Kidney epithelial cell (primary cell): ENCODE measurements around the gene ANKRD29. TPM values are rescaled to one million over a fixed set of nuclear protein-coding genes. Genes with fewer than 3 reads are reported as not detected.

Source experiments
- DNase-seq: peaks from one replicate; pipeline ENCODE4 v3.0.0-alpha.2; 2010; ENCODE audit warnings: low read depth
- H3K27me3 ChIP-seq: 2 replicates; pipeline ENCODE4 v1.6.0; 2011; ENCODE audit warnings: low read length; ENCODE audit not compliant: control insufficient read depth, insufficient read depth
- H3K36me3 ChIP-seq: 2 replicates; pipeline ENCODE4 v1.5.1; 2011; ENCODE audit warnings: low read length; ENCODE audit not compliant: control insufficient read depth, insufficient read depth
- H3K4me3 ChIP-seq: 2 replicates; pipeline ENCODE4 v1.5.1; 2011; ENCODE audit warnings: low read depth, mild to moderate bottlenecking, control low read depth, low read length
- CTCF ChIP-seq: IDR thresholded peaks from 2 replicates; pipeline ENCODE4 v1.5.1; 2011; ENCODE audit warnings: mild to moderate bottlenecking, moderate library complexity, low read length, control low read depth, inconsistent platforms; ENCODE audit not compliant: insufficient read depth, poor library complexity, severe bottlenecking
- total RNA-seq: library from RNA; depleted of rRNA; stranded (reverse); fragments of >200 nt; gene quantifications from 2 replicates; pipeline ENCODE4 v1.2.3, GENCODE V29; 2015

The ANKRD29 gene
- total RNA-seq, 1 donor from 2014 or later: 0.58 TPM

DNA sequence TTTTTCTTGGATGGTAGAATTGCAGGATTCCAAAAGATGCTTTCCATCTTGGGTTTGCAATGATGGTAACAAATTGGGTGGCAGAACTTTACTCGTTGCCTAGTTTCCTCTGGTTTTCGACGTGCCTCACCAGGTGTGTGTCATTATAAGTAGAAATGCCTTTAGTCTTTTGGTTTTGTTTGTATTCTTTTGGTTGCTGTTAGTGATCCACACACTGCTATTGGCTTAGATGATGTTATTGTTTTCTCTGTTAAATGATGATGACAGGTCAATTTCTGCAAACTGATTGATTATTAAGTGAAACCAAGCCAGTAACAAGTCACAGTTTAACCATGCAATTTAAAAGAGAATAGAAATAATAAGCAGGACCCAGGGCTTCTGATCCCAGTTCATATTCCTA, 20.4 kb upstream of the ANKRD29 start:
- no peaks in the 10 kb centered on the region for H3K36me3 ChIP-seq
- H3K27me3 ChIP-seq: no peaks in the 10 kb centered on the region
- no peak for TF ChIP-seq CTCF
- no peak for DNase-seq
- H3K4me3 ChIP-seq: no peak overlapping the region

DNA sequence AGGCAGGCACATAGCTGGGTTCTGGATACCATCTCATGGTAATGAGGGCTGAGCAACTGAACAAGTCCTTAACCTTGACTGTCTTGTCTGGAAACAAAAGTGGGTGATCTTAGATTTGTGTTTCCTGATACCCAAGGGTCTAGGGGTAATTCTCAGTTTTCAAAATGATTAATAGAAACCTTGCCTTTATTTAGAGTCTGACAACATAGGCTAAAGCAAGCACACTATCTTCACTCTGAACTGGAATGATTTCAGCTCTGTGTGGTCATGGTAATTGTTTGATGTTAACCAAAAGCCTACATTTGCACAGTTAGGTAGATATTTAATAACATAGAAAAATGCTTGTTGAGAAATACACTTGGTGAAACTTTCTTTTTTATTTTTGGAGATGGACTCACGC, 19.8 kb upstream of the ANKRD29 start:
- no peak for TF ChIP-seq CTCF
- DNase-seq: no peak
- no peak overlapping the region for H3K4me3 ChIP-seq
- no peaks in the 10 kb centered on the region for H3K27me3 ChIP-seq
- no peaks in the 10 kb centered on the region for H3K36me3 ChIP-seq

GRCh38 chr18:23682045-23682444, 19.3 kb upstream of the ANKRD29 start:
- no peak for TF ChIP-seq CTCF
- H3K4me3 ChIP-seq: no peak overlapping the region
- DNase-seq: no peak
- no peaks in the 10 kb centered on the region for H3K36me3 ChIP-seq
- no peaks in the 10 kb centered on the region for H3K27me3 ChIP-seq

DNA sequence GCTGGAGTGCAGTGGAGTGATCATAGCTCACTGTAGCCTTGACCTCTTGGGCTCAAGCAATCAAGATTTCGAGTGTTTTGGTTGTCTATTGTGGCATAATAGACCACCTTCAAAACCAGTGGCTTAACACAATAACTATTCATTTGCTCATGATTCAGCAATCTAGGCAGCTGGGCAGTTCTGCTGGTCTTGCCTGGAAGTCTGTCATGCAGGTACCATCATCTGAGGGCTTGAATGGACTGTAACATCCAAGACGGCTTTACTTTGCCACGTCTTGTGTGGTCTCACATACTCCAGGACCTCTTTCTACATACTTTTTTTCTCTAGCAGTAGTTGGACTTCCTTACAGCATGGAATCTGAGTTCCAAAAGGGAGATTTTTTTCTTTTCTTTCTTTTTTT, 13.2 kb upstream of the ANKRD29 start:
- H3K27me3 ChIP-seq: no peaks in the 10 kb centered on the region
- no peak overlapping the region for H3K4me3 ChIP-seq
- TF ChIP-seq CTCF: no peak
- DNase-seq: no peak
- no peaks in the 10 kb centered on the region for H3K36me3 ChIP-seq

- Histone ChIP-seq H3K36me3 (no peaks in the 10 kb centered on the region), H3K27me3 (no peaks in the 10 kb centered on the region), H3K4me3 (no peak overlapping the region)
- no peak for DNase-seq
- TF ChIP-seq CTCF: no peak
Measured at GRCh38 chr18:23675236-23675635, 12.5 kb upstream of the ANKRD29 start.

DNA sequence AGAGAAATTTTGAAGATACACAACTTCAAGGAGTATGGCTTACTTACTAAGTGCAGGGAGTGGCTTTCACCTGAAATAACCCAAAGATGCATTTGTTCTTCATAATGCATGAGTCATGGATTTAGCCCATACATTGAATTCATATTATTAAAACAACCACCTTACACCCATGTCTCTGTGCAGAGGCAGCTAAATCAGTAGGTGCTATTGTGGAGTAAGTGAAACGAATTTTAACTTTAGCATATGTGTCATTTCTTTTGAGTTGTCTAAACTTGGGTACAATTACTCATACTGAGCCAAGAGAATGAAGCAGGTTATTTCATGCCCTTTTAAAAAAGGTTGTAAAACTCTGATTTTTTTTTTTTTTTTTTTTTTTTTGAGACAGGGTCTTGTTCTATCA, 11.0 kb upstream of the ANKRD29 start:
- DNase-seq: no peak
- no peak for TF ChIP-seq CTCF

More for the DNA sequence above, 11.0 kb upstream of the ANKRD29 start:
- Histone ChIP-seq H3K27me3 (no peaks in the 10 kb centered on the region), H3K4me3 (no peak overlapping the region), H3K36me3 (no peaks in the 10 kb centered on the region)
